Osteoblast (primary cell): ENCODE results near the gene NAPSA. TPM values are rescaled to one million over a fixed set of nuclear protein-coding genes. Genes with fewer than 3 reads are reported as not detected.
A peak's percentile ranks its signal among the peaks of the same experiment; 100 is the strongest.
"Not testable (repeated sequence)": the region's sequence is repeated elsewhere in the genome, so short reads cannot be mapped to it uniquely, and the experiment has no call there.

Experiments used
- DNase-seq: peaks from one replicate; pipeline ENCODE4 v3.0.0; 2011; ENCODE audit warnings: low spot score, mixed read lengths; ENCODE audit not compliant: insufficient read length; ENCODE audit errors: missing footprints
- H2AFZ ChIP-seq: 2 replicates; pipeline ENCODE4 v1.6.0; 2011; ENCODE audit warnings: mild to moderate bottlenecking, low read length
- H3K27ac ChIP-seq: 2 replicates; pipeline ENCODE4 v1.5.1; 2011; ENCODE audit warnings: mild to moderate bottlenecking, low read depth, low read length, moderate library complexity
- H3K27me3 ChIP-seq: 2 replicates; pipeline ENCODE4 v1.6.0; 2012; ENCODE audit warnings: mild to moderate bottlenecking, control low read depth, inconsistent platforms, low read length, moderate library complexity; ENCODE audit not compliant: insufficient read depth
- H3K36me3 ChIP-seq: 2 replicates; pipeline ENCODE4 v1.5.1; 2011; ENCODE audit warnings: mild to moderate bottlenecking, low read length, control low read depth, moderate library complexity; ENCODE audit not compliant: insufficient read depth
- H3K4me1 ChIP-seq: 2 replicates; pipeline ENCODE4 v1.5.1; 2011; ENCODE audit warnings: mild to moderate bottlenecking, low read length, control low read depth, moderate library complexity; ENCODE audit not compliant: insufficient read depth
- H3K4me2 ChIP-seq: 2 replicates; pipeline ENCODE4 v1.6.0; 2011; ENCODE audit warnings: mild to moderate bottlenecking, low read length; ENCODE audit not compliant: insufficient read depth
- H3K4me3 ChIP-seq: fragments of 200-600 bp; sonication (generic); 3 replicates; pipeline ENCODE4 v1.5.1; 2012; ENCODE audit warnings: mild to moderate bottlenecking, low read length, inconsistent platforms; ENCODE audit not compliant: insufficient read depth
- H3K79me2 ChIP-seq: 2 replicates; pipeline ENCODE4 v1.6.0; 2012; ENCODE audit warnings: mild to moderate bottlenecking, low read length, control low read depth, inconsistent platforms; ENCODE audit not compliant: insufficient read depth
- H3K9me3 ChIP-seq: 2 replicates; pipeline ENCODE4 v1.5.1; 2011; ENCODE audit warnings: low read depth, low read length, control low read depth
- H4K20me1 ChIP-seq: 2 replicates; pipeline ENCODE4 v1.6.0; 2012; ENCODE audit warnings: mild to moderate bottlenecking, low read length, control low read depth; ENCODE audit not compliant: insufficient read depth
- CTCF ChIP-seq: IDR thresholded peaks from 2 replicates; pipeline ENCODE4 v1.5.1; 2011; ENCODE audit warnings: mild to moderate bottlenecking, low read depth, low read length, moderate library complexity; ENCODE audit errors: extremely low read depth
- total RNA-seq: library from RNA; depleted of rRNA; stranded (reverse); fragments of >200 nt; gene quantifications from 2 replicates; pipeline ENCODE4 v1.2.3, GENCODE V29; 2012

NAPSA gene
- total RNA-seq, 1 donor, result under 0.01 TPM

- Histone ChIP-seq H3K36me3 (no peaks in the 10 kb centered on the region), H3K27ac (no peak overlapping the region), H3K4me1 (no peaks in the 10 kb centered on the region), H3K79me2 (no peaks in the 10 kb centered on the region), H3K9me3 (peaks cover 7% of the 10 kb centered on the region), H3K4me3 (no peak overlapping the region), H4K20me1 (no peaks in the 10 kb centered on the region), H2AFZ (no peak overlapping the region), H3K4me2 (no peak overlapping the region), H3K27me3 (no peaks in the 10 kb centered on the region)
- no peak for TF ChIP-seq CTCF
- DNase-seq, result no peak
Observed at GRCh38 chr19:50349277-50350057, 16.0 kb downstream of the NAPSA start.

GRCh38 chr19:50347089-50347581 is 18.3 kb downstream of the NAPSA start:
- not testable (repeated sequence) for H3K4me1 ChIP-seq, H3K4me3 ChIP-seq, H3K27me3 ChIP-seq, H3K79me2 ChIP-seq, DNase-seq, H4K20me1 ChIP-seq, H3K9me3 ChIP-seq, H2AFZ ChIP-seq, H3K4me2 ChIP-seq, H3K27ac ChIP-seq, H3K36me3 ChIP-seq

- Histone ChIP-seq H2AFZ (no peak overlapping the region), H3K9me3 (peaks cover 9% of the 10 kb centered on the region), H3K79me2 (no peaks in the 10 kb centered on the region), H3K4me3 (no peak overlapping the region), H4K20me1 (no peaks in the 10 kb centered on the region), H3K27me3 (no peaks in the 10 kb centered on the region), H3K4me1 (no peaks in the 10 kb centered on the region), H3K4me2 (no peak overlapping the region), H3K36me3 (no peaks in the 10 kb centered on the region), H3K27ac (no peak overlapping the region)
- DNase-seq, result peak; percentile 35
- no peak for TF ChIP-seq CTCF
Observed at GRCh38 chr19:50344661-50345318, 20.6 kb downstream of the NAPSA start.

GRCh38 chr19:50341091-50341564 is 24.3 kb downstream of the NAPSA start:
- Histone ChIP-seq H3K79me2 (no peaks in the 10 kb centered on the region), H3K27me3 (no peaks in the 10 kb centered on the region), H3K36me3 (no peaks in the 10 kb centered on the region), H4K20me1 (no peaks in the 10 kb centered on the region), H3K4me3 (no peak overlapping the region), H3K9me3 (peaks cover 9% of the 10 kb centered on the region), H3K27ac (no peak overlapping the region), H3K4me1 (no peaks in the 10 kb centered on the region), H2AFZ (no peak overlapping the region), H3K4me2 (no peak overlapping the region)
- DNase-seq, result no peak
- no peak for TF ChIP-seq CTCF
